Neuronal stem cell (in vitro differentiated cells): ENCODE data around the gene FANK1.

Experiments used
- DNase-seq: peaks from one replicate; pipeline ENCODE4 v3.0.0-alpha.2; 2013; ENCODE audit warnings: low spot score
- H2AFZ ChIP-seq: one replicate; pipeline ENCODE4 v1.6.1; 2013; ENCODE audit warnings: mild to moderate bottlenecking, low read length, inconsistent platforms
- H2AK5ac ChIP-seq: 2 replicates; pipeline ENCODE4 v1.6.1; 2013; ENCODE audit warnings: low read depth, mild to moderate bottlenecking, inconsistent platforms, low read length, moderate library complexity, mixed read lengths
- H2BK120ac ChIP-seq: 2 replicates; pipeline ENCODE4 v1.6.1; 2013; ENCODE audit warnings: low read depth, mild to moderate bottlenecking, inconsistent platforms, low read length, moderate library complexity, mixed read lengths
- H2BK12ac ChIP-seq: one replicate; pipeline ENCODE4 v1.6.1; 2013; ENCODE audit warnings: low read length, inconsistent platforms
- H2BK15ac ChIP-seq: 2 replicates; pipeline ENCODE4 v1.6.1; 2013; ENCODE audit warnings: mild to moderate bottlenecking, low read length, inconsistent platforms, mixed read lengths
- H2BK5ac ChIP-seq: one replicate; pipeline ENCODE4 v1.6.1; 2013; ENCODE audit warnings: inconsistent platforms, mild to moderate bottlenecking, low read length, moderate library complexity
- H3K14ac ChIP-seq: one replicate; pipeline ENCODE4 v1.6.1; 2013; ENCODE audit warnings: low read length, inconsistent platforms
- H3K18ac ChIP-seq: 2 replicates; pipeline ENCODE4 v1.6.1; 2013; ENCODE audit warnings: low read length, inconsistent platforms
- H3K23ac ChIP-seq: 2 replicates; pipeline ENCODE4 v1.6.1; 2013; ENCODE audit warnings: low read depth, mild to moderate bottlenecking, mixed read lengths, low read length, inconsistent platforms; ENCODE audit not compliant: poor library complexity
- H3K27ac ChIP-seq: replicated peaks from 3 replicates; pipeline ENCODE4 v1.5.1; 2013; ENCODE audit warnings: low read length, inconsistent platforms
- H3K27me3 ChIP-seq, 3 experiments: 2 replicates each; pipeline ENCODE4 v1.6.1; 2013; ENCODE audit warnings: low read length in 3 of 3, mild to moderate bottlenecking in 2 of 3, inconsistent platforms in 1 of 3, low read depth in 1 of 3, mixed read lengths in 1 of 3, moderate library complexity in 1 of 3; ENCODE audit not compliant: control insufficient read depth in 3 of 3, insufficient read depth in 3 of 3
- H3K36me3 ChIP-seq, 2 donors: replicated peaks in 1 of 2; 2 replicates each; pipeline ENCODE4 v1.6.1; 2013; ENCODE audit warnings: low read length in 2 of 2; ENCODE audit not compliant: control insufficient read depth in 2 of 2, insufficient read depth in 2 of 2
- H3K4ac ChIP-seq: 2 replicates; pipeline ENCODE4 v1.6.1; 2013; ENCODE audit warnings: inconsistent platforms, mild to moderate bottlenecking, low read length, moderate library complexity
- H3K4me1 ChIP-seq, 2 donors: 1 replicate in 1 of 2; 2 replicates in 1 of 2; pipeline ENCODE4 v1.6.1; 2013; ENCODE audit warnings: low read length in 2 of 2, low read depth in 1 of 2; ENCODE audit not compliant: control insufficient read depth in 2 of 2, insufficient read depth in 1 of 2
- H3K4me2 ChIP-seq: one replicate; pipeline ENCODE4 v1.6.1; 2013; ENCODE audit warnings: mild to moderate bottlenecking, low read length, inconsistent platforms; ENCODE audit not compliant: insufficient read depth, poor library complexity, severe bottlenecking
- H3K4me3 ChIP-seq, 2 donors: 2 replicates each; pipeline ENCODE4 v1.5.1; 2013; ENCODE audit warnings: low read length in 2 of 2, mild to moderate bottlenecking in 2 of 2, inconsistent platforms in 1 of 2, moderate library complexity in 1 of 2
- H3K79me1 ChIP-seq: one replicate; pipeline ENCODE4 v1.6.1; 2013; ENCODE audit warnings: low read depth, mild to moderate bottlenecking, inconsistent platforms, low read length, moderate library complexity
- H3K9ac ChIP-seq: one replicate; pipeline ENCODE4 v1.6.1; 2013; ENCODE audit warnings: mild to moderate bottlenecking, low read depth, low read length, inconsistent platforms; ENCODE audit not compliant: poor library complexity
- H3K9me3 ChIP-seq, 2 donors: replicated peaks in 1 of 2; 2 replicates each; pipeline versions ENCODE3 to v1.6.1; 2013; ENCODE audit warnings: low read length in 2 of 2, mild to moderate bottlenecking in 2 of 2, inconsistent platforms in 1 of 2, low read depth in 1 of 2, mixed read lengths in 1 of 2, moderate library complexity in 1 of 2; ENCODE audit not compliant: control insufficient read depth in 2 of 2, insufficient read depth in 1 of 2
- H4K8ac ChIP-seq: one replicate; pipeline ENCODE4 v1.6.1; 2013; ENCODE audit warnings: low read depth, mild to moderate bottlenecking, inconsistent platforms, low read length, moderate library complexity
- H4K91ac ChIP-seq: one replicate; pipeline ENCODE4 v1.6.1; 2013; ENCODE audit warnings: low read length, low read depth, mild to moderate bottlenecking, inconsistent platforms; ENCODE audit not compliant: poor library complexity
- WGBS, 2 donors: extraction: QIAGEN DNeasy Blood & Tissue Kit; methylation state at CpG; one replicate each; pipeline ENCODE4 v1.1.7; 2013; ENCODE audit warnings: missing lambda C conversion rate in 2 of 2, mixed read lengths in 1 of 2; ENCODE audit not compliant: insufficient read length in 2 of 2, insufficient replicate concordance in 1 of 2; ENCODE audit errors: extremely low coverage in 2 of 2; 5-methylcytosine and 5-hydroxymethylcytosine counted together

FANK1 gene

DNA sequence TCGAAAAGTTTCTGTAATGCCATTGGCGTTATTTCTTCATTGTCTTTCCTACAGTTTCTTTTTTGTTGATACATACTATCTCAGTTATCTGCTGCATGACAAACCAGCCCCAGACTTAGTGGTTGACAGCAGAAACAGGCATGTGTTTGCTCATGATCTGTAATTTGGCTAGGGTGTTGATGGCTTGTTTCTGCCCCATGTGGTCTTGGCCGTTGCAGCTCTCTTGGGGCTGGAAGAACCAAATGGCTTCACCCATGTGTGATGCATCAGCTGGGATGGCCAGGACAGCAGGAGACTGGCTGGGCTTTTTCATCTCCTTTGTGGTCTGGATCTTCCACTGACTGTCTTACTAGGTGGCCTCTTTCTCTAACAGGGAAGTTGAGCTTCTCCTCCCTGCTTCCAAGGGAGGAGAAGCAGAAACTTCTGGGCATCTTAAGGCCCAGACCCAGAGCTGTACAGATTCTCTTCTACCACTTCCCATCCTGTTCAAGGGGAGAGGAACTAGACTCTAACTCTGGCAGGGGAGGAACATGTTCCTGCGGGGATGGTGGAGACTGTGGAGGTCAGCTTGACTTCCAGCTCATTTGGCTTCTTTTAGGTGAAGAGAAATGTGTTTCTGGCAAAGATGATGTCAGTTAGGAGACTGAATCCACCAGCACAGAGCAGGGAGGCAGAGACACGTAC lies 89.3 kb downstream of the FANK1 start:
- no CpG with 5 or more reads among the region's 5 CpGs for WGBS, 2 donors
- H4K91ac ChIP-seq, result no peak overlapping the region
- H3K27ac ChIP-seq, result no peak overlapping the region
- H3K14ac ChIP-seq, result no peak overlapping the region
- H3K36me3 ChIP-seq, result peaks cover 0 to 2% of the 10 kb centered on the region in 2 donors
- no peak overlapping the region for H3K4me2 ChIP-seq
- no peak overlapping the region for H3K4me3 ChIP-seq
- H4K8ac ChIP-seq, result no peak overlapping the region
- H2BK12ac ChIP-seq, result no peak overlapping the region
- H3K4ac ChIP-seq, result no peak overlapping the region
- H2AFZ ChIP-seq, result no peak overlapping the region
- H3K18ac ChIP-seq, result no peak overlapping the region
- H2BK5ac ChIP-seq, result no peak overlapping the region
- H3K9ac ChIP-seq, result no peak overlapping the region
- DNase-seq, result no peak
- H3K23ac ChIP-seq, result no peak overlapping the region
- peaks cover 1 to 3% of the 10 kb centered on the region in 2 donors for H3K9me3 ChIP-seq
- peaks cover 5 to 16% of the 10 kb centered on the region in 2 donors for H3K4me1 ChIP-seq
- no peak overlapping the region for H2BK15ac ChIP-seq
- H2BK120ac ChIP-seq, result no peak overlapping the region
- no peak overlapping the region for H2AK5ac ChIP-seq
- no peaks in the 10 kb centered on the region for H3K27me3 ChIP-seq
- H3K79me1 ChIP-seq, result no peaks in the 10 kb centered on the region

DNA sequence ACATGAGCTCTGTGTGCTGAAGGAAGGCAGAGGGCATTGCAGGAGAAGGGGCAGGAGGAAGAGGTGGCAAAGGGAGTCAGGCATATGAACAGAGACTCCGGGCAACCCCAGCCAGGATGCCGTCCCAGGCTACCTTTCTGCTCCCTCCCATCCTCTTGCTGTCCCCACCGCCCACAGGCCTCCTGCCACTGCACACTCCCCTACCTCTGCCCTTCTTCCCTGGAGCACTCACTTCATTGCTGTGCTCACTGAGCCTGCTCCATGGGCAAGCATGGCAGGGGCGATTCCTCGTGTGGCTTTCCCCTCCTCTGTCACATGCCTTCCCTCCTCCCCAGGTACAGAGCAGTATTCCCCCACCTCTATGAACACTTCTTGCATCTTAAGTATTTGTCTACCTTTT lies 93.4 kb downstream of the FANK1 start:
- H3K14ac ChIP-seq, result no peak overlapping the region

DNA sequence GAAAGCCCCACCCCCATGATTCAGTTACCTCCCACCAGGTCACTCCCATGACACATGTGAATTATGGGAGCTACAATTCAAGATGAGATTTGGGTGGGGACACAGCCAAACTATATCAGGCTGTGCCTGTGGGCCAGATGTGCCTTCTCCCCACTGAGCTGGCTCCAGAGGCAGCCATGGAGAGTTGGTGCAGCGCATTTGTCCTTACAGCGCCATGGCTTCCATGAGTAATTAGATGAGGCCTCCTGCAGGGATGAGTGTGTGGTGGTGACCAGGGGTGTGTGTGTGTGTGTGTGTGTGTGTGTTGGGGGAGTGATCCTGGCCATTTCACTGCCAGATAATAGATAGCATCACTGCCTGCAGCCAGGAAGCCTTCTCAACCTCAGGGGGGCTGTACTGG lies 94.6 kb downstream of the FANK1 start:
- Histone ChIP-seq H3K18ac (no peak overlapping the region), H3K27ac (no peak overlapping the region), H3K4me1 (peaks cover 4 to 7% of the 10 kb centered on the region in 2 donors), H3K27me3 (no peaks in the 10 kb centered on the region), H3K9ac (no peak overlapping the region), H3K4me2 (no peak overlapping the region), H3K14ac (no peak overlapping the region), H3K23ac (no peak overlapping the region), H3K79me1 (no peaks in the 10 kb centered on the region), H4K91ac (no peak overlapping the region), H4K8ac (no peak overlapping the region), H2BK15ac (no peak overlapping the region), H2BK12ac (peak overlapping the region; percentile 4), H3K4me3 (no peak overlapping the region), H3K36me3 (peaks cover 0 to 2% of the 10 kb centered on the region in 2 donors), H2BK120ac (no peak overlapping the region), H3K9me3 (peaks cover 1 to 3% of the 10 kb centered on the region in 2 donors), H2AK5ac (no peak overlapping the region), H2AFZ (no peak overlapping the region), H3K4ac (no peak overlapping the region), H2BK5ac (no peak overlapping the region)
- WGBS, 2 donors, result no CpG with 5 or more reads among the region's 2 CpGs
- DNase-seq, result no peak

More for the DNA sequence above, 93.4 kb downstream of the FANK1 start:
- H3K18ac ChIP-seq, result peak overlapping the region; percentile 36
- H2BK120ac ChIP-seq, result no peak overlapping the region
- H4K8ac ChIP-seq, result no peak overlapping the region
- no peak for DNase-seq
- no peak overlapping the region for H4K91ac ChIP-seq
- no peak overlapping the region for H3K27ac ChIP-seq
- H3K79me1 ChIP-seq, result no peaks in the 10 kb centered on the region
- H3K4me1 ChIP-seq, result peaks cover 4 to 7% of the 10 kb centered on the region in 2 donors
- H2BK5ac ChIP-seq, result no peak overlapping the region
- H3K9me3 ChIP-seq, result peaks cover 1 to 3% of the 10 kb centered on the region in 2 donors
- H3K27me3 ChIP-seq, result no peaks in the 10 kb centered on the region
- no peak overlapping the region for H3K4ac ChIP-seq
- no peak overlapping the region for H2BK15ac ChIP-seq
- H3K4me2 ChIP-seq, result no peak overlapping the region
- H3K36me3 ChIP-seq, result peaks cover 0 to 2% of the 10 kb centered on the region in 2 donors
- WGBS, 2 donors, result no CpG with 5 or more reads among the region's 5 CpGs
- no peak overlapping the region for H2AFZ ChIP-seq
- H2BK12ac ChIP-seq, result no peak overlapping the region
- no peak overlapping the region for H3K23ac ChIP-seq
- H2AK5ac ChIP-seq, result peak overlapping the region; percentile 23
- peak overlapping the region in 1 of 2 donors; percentile 13 for H3K4me3 ChIP-seq
- no peak overlapping the region for H3K9ac ChIP-seq

DNA sequence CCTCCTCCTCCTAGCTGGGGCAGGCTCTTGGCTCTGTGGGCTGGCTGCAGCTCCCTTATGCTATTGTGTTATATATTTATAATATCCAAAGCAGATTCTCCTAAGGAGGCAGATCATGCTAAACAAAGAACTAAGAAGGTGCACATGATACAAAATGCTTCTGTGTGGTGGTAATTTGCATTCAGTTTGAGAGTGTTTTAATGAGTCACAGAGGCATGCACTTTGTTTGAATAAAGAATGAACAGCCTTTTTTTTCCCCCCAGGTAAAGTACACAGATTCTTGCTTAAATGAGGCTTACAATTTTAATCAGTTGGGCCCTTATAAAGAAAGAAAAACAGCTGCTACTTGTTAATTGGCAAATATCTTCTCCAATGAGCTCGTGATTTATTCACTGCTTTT lies 95.0 kb downstream of the FANK1 start:
- Histone ChIP-seq H3K14ac (no peak overlapping the region), H3K9me3 (peaks cover 1 to 3% of the 10 kb centered on the region in 2 donors), H2AK5ac (no peak overlapping the region), H3K23ac (no peak overlapping the region), H3K79me1 (no peaks in the 10 kb centered on the region), H2BK5ac (no peak overlapping the region), H3K9ac (no peak overlapping the region), H4K91ac (no peak overlapping the region), H3K36me3 (peaks cover 0 to 2% of the 10 kb centered on the region in 2 donors), H2BK12ac (peak overlapping the region; percentile 4), H4K8ac (no peak overlapping the region), H3K4me2 (no peak overlapping the region), H3K27ac (no peak overlapping the region), H3K4ac (no peak overlapping the region), H2BK120ac (no peak overlapping the region), H3K27me3 (no peaks in the 10 kb centered on the region), H3K18ac (no peak overlapping the region), H2AFZ (no peak overlapping the region), H3K4me1 (peaks cover 4 to 7% of the 10 kb centered on the region in 2 donors), H2BK15ac (no peak overlapping the region), H3K4me3 (no peak overlapping the region)
- no peak for DNase-seq
- no CpG with 5 or more reads among the region's 1 CpG for WGBS, 2 donors
